Left lobe of liver (tissue), 2 donors: ENCODE data around the gene TRIM37. TPM values are rescaled to one million over a fixed set of nuclear protein-coding genes. Genes with fewer than 3 reads are reported as not detected.
"Not testable (repeated sequence)": the region's sequence is repeated elsewhere in the genome, so short reads cannot be mapped to it uniquely, and the experiment has no call there.

Experiments
- ATAC-seq: fragments of 200-7000 bp; cut with Tn5 transposase; one replicate; pipeline ENCODE4 v1.9.1; 2020; ENCODE audit warnings: mild to moderate bottlenecking, moderate library complexity
- DNase-seq: peaks from one replicate; pipeline ENCODE4 v3.0.0-alpha.2; 2020; ENCODE audit warnings: low spot score
- total RNA-seq: library from RNA; stranded (reverse); gene quantifications from one replicate; pipeline ENCODE4 v1.2.1, GENCODE V29; 2021
- donor health status: DM: no; HTN: no; CAD: no; lungs with moderate emphysema.
- donor health status: DM: no; HTN: yes; CAD: no.

TRIM37 gene
- total RNA-seq, 1 donor from 2014 or later = 11.2 TPM

DNA sequence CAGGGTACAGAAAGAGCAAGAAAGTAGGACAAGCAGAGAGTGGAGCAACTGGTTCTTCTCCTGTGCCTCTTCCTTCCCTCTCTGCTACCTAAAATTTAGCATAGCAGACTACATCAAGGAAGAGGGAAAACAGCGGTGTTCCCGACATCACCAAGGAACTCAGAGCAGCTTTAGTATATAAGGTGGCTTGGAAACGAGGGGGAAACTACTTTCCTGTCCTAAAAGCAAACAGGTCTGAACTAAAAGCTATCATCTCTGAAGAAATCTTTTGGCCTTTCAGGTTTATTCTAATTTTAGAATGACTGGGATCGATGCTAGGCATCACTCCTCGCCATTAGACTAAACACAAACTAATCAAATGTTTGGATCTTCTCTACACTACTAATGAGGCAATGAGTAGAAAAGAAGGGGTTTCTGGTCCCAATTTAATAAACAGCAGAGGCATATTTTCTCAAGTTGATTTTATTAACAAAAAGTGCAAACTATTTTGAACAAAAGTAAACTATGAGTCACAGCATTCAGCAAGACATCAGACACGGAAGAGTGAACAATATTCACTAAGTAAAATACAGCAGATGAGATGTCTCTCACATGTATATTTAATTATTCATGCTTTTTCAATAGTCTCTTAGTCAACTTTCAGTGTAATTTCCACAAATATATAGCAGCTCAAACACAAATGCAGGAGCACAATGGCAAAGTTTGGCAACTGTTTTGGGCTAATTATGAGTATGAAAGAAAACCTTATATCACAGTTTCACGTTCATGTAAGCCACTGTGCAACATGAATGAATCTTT is 108.7 kb downstream of the TRIM37 start:
- ATAC-seq (no peak), DNase-seq (no peak)

DNA sequence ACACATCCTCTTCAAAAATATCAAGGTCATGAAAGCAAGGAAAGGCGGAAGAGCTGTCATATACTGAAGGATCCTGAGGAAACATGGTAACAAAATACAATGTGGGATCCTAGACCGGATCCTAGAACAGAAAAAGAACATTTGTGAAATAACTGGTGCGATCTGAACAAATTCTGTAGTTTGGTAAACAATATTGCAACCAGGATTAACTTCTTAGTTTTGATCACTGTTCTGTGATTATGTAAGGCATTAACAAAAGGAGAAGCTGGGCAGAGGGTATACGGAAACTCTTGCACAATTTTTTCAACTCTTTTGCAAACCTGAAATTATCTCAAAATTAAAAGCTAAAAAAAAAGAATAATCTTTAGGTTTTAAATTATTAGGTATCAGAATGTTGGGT is 109.7 kb downstream of the TRIM37 start:
- ATAC-seq = peak; percentile 28
- no peak for DNase-seq

DNA sequence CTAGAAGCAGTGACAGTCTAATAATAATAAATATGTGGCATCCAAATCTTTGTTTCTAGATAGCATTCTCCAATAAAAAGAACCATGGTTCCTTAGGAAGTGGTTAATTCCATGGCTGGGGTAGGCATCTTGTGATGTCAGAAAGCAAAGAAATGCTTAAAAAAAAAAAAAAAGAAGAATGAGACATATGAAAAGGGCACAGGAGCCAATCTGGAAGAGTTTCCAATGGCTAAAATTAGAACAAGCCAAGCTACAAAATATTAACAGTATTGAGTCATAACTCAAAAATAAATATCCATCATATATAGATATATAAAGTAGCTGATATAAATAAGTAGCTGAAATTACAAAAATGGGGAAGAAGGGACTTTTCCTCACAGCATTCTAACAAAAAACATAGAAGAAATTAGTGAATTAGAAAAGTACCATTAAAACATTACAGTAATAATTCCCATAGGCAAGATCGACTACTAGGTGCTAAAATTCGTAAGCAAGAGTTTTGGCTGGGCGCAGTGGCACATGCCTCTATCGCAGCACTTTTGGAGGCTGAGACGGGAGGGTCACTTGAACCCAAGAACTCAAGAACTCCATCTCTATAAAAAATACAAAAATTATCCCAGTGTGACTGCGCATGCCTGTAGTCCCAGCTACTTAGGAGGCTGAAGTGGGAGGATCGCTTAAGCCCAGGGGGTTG is 111.3 kb downstream of the TRIM37 start:
- DNase-seq (no peak), ATAC-seq (no peak)

DNA sequence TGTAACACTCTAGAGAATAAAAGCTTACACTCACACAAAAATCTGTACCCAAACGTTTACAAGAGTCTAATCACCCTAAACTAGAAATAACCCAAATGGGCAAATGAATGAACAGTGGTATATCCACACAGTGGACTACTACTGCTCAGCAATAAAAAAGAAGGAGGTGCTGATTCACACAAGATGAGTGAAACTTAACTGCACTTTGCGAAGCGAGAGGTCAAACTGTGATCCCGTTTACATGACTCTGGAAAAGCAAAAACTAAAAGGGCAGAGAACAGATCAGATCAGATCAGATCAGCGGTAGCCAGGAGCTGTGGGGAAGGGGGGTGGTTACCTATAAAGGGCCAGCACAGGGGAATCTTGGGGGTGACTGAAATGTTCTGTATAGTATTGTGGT is 113.4 kb downstream of the TRIM37 start:
- peak; percentile 61 for DNase-seq
- ATAC-seq = peak; percentile 74

DNA sequence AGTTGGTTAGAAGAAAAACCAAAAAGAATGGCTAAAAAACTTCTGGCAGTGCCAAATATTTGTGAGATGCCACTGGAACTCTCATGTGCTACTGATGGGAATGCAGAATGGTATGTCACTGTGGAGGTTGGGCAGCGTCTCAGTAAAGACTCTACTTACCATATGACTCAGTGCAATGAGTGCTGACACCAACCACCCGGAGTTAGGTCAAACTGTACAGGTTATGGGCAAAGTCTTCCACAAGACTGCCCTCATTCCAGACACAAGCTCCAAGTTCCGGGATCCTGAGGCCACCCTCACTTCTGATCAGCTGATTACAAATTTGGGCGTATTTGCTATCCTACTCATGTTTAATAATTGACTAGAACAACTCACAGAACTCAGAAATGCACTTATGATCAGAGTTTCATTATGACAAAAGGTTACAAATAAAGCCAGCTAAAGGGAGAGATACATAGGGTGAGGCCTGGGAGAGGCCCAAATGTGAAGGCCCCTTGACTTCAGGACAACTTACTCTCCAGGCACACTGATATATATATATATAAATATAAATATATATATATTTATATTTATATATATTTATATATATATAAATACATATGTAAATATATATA is 114.9 kb downstream of the TRIM37 start:
- DNase-seq = peak; percentile 85

DNA sequence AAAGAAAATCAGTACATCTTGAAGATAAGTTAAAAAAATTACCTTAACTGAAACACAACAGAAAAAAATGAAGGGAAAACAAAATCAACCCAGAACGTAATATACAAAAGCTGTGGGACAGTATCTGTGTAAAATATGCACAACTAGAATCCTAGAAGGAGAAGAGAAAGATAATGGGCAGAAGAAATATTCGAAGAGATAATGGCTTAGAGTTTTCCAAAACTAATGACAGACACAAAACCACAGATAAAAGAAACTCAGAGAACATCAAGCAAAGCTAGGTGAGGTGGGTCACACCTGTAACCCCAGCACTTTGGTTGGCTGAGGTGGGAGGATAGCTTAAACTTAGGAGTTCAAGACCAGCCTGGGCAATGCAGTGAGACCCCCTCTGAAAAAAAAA is 117.1 kb downstream of the TRIM37 start:
- ATAC-seq = no peak
- no peak for DNase-seq

More for the DNA sequence above, 114.9 kb downstream of the TRIM37 start:
- ATAC-seq = peak; percentile 86

DNA sequence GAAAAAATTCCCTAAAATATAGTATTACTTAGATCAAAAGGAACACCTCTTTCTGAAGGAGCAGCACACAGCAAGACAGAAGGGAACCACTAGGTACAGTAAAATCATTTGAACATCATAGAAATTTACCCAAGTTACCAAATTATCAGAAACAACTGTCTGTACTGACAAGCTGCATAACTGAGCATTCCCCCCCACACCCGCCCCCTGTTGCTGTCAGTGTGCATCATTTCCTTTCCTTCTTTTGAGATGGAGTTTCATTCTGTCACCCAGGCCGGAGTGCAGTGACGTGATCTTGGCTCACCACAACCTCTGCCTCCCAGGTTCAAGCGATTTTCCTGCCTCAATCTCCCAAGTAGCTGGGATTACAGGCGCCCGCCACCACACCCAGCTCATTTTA is 120.7 kb downstream of the TRIM37 start:
- no peak for DNase-seq
- ATAC-seq = no peak

DNA sequence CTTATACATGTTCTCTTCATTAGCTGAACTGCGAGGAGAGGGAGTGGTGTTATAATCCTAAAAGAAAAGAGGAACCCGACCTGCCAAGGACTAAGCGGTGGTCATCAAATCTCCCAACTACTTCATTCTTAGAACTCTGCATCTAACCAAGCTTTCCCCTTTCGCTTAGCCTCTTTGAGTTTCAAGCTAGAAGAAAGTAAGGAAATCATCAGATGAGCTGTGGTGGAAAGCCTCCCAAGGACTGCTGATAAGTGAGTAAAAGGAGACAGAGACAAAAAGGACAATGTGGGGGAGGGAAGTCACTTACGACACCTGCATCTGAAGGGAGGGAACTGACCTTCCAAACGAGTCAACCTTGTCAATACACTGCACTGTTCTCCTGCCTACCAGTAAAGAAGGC is 121.3 kb downstream of the TRIM37 start:
- no peak for DNase-seq
- no peak for ATAC-seq

DNA sequence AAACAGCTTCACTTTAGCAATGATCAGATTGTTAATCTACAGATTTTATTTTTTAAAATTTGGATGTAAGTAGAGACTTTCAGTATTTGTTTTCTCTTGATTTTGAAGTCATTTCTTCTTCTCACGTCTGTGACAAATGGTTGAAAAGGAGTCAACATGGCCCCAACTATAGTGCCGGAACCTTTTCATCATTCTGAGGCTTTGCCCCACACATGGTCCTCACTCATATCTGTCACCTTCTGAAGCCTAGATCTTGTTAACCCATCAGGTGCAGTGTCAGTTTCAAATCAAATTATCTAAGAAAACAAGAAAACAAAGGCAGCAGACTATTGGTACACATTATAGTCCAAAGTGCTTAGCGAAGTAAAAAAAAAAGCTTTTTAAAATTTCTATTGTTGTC is 124.1 kb downstream of the TRIM37 start:
- ATAC-seq = no peak
- no peak for DNase-seq

DNA sequence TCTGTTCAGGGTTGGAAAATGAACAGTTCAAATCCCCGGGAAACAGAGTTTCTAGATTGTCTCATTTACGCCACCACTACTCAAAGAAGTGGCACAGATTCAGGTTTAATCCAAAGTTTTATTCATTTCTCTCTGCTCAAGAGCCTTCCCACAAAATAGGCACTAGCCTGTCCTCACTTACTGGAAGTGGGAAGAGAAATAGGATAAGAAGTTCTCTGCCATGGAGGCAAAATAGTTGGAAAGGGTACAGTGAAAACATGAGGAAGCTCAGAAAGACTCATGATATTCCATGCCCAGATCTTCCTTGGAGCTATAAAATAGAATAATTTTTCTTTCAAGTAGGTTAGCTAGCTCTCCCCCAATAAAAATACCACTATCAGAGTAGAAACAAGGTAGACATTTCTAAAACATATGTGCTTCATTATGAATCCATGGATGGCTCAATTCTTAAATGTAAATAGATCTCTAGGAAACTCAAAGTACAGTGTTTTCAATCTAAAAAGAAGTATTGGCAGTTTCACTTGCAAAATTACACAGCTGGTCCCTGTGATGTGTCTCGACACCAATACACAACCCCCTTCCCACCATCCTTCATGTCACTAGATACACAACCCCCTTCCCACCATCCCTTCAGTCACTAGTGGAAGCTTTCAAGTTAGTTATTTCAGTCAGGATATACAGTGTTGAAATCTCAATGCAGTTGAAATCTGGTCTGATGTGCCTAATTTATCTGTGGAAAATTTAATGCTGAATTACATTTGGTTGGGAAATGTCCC is 125.8 kb downstream of the TRIM37 start:
- DNase-seq (no peak), ATAC-seq (no peak)

DNA sequence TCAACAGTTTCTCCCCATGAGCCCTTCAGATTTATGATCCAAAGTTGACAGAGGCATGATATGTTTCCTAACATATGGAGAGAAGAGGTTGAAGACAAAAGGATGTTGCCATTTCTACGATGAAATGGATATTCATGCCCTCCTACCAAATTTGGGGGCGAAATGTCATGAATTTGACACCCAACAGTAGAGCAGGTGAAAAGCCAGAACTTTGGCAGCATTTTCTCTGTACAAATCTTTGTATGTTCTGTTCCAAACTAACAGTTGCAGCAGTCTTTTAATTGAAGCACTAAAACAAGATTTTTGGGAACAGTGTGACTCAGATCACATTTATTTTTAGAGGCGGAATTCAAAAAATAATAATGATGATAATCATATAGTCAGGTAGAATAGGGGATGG is 130.1 kb downstream of the TRIM37 start:
- no peak for DNase-seq

DNA sequence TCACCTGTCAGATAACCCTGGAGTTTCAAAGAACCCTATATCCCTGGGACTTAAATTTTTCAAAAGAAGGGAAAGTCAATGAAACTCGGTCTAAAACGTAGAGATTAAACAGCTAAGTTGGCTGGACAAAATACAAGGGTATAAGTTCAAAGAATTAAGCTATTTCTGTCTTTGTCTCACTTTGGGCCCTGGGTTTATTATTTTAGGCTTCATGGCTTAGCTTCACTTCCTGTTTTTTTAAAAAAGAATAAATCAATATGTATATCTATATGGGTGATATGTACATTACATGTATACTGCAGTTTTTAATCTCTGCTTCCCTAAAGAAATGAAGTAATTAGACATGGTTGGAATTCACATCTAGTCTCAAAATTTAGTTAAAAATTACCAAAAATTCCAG is 132.3 kb downstream of the TRIM37 start:
- ATAC-seq = no peak
- no peak for DNase-seq

More for the DNA sequence above, 130.1 kb downstream of the TRIM37 start:
- no peak for ATAC-seq

DNA sequence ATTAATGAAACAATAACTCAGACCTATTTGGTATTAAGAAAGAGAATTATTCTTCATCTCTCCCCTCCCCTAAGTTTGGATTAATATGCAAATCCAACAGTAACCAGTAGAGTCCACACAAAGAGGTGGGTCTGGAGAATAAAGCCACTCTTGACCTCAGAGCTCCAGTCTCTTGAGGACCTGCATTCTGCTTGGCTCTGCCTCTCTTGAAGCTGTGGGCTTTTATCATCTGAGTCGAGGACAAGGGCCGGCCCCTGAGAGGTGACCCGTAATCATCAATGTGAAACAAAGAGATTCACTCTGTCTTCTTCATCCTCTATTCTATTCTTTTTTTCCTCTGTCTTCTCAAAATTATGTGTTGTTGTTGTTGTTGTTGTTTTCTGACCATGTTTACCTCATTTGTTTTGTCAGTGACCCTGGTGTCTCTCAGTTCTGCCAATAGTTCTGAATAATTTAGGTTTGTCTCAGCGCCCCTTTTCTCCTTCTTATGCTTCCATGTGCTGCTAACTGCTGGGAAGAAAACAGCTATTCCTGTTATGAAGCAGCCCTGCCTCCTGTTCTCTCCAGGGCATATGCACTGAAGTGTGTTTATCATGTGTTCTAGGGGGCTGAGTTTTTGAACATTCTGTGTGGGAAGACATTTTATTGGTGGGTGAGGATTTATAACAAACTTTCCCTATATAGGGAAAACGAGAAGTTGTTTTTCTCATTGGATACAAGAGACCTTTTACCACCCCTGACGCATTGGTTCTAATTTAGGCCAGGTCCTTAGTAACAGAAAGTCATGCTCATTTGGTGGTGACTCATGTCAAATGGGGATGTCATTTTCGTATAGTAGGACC is 135.8 kb downstream of the TRIM37 start:
- DNase-seq = no peak
- no peak for ATAC-seq

DNA sequence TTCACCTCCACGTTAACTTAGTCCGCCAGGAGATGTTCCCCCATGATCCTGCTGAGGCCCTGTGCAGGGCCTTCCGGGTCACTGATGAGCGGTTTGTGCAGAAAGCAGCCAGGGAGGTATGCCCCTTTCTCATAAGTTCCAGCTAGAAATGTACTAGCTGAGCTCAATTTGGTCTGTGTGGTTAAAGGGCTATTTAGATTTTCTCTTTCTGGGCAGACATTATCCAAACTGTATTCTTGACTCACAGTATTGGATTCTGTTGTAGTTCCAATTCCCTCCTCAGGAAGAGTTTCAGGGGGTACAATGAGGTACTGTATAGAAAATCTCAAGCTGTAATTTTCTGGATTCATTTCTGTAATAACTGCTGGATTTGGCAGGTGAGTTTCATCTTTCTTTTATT is 137.1 kb downstream of the TRIM37 start:
- no peak for DNase-seq
- ATAC-seq = no peak

DNA sequence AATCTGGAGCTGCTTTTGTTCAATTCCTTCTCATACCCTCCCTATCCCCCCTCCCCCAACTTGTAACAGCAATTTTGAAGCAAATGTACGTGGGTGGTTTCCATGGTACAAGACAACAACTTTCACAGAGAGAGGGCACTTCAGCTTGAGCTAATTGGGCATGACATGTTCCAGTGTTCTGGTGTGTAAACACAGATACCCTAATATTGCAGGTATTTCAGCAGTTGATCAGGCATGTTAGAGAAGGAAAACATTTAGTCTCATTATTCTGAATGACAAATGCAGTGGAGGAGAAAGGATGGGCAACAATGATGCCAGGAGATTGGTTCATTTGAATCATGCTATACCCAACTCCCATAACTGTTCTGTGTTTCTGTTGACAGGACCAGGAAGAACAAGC is 137.5 kb downstream of the TRIM37 start:
- ATAC-seq (no peak), DNase-seq (no peak)

DNA sequence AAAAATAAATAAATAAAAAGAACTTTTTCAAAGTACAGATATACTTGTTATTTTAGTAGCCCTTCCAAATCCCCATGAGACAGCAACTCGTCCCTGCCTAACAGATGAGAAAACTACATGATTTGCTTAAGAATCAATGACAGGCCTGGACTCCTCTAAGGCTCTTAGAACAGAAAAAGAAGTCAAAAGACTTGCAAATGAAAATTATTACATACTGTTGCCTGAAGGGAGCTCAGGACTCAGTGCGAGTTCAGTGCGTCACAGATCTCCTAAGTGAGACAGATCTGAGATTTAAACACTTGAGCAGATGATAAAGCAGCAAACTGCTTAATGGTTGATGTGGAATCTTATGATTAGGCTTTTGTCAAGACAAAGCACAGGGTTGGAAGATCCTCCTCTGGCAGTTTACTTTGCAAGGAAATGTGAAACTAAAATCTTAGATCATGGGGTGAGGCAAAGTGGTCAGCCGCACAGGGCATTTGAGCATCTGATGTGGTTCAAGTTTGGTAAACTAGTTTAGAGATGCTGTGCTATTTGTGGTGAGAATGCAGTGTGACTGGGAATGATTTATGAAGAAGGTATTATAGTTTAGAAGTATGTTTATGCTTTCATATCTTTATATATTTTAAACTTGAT is 138.1 kb downstream of the TRIM37 start:
- ATAC-seq (no peak), DNase-seq (no peak)

DNA sequence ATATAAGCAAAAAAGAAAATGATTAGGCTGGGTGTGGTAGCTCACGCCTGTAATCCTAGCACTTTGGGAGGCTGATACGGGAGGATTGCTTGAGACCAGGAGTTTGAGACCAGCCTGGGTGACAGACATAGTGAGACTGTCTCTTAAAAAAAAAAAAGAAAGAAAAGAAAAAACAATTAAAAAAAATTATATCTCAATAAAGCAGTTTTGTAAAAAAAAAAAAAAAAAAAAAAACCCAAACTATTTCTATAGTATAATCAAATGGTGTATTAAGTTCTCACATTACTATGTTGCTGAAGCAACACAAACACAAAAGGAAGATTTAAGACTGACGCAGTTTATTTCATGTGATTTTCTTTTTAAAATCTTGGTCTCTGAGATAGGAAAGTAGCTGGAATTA is 140.5 kb downstream of the TRIM37 start:
- ATAC-seq (no peak), DNase-seq (no peak)

DNA sequence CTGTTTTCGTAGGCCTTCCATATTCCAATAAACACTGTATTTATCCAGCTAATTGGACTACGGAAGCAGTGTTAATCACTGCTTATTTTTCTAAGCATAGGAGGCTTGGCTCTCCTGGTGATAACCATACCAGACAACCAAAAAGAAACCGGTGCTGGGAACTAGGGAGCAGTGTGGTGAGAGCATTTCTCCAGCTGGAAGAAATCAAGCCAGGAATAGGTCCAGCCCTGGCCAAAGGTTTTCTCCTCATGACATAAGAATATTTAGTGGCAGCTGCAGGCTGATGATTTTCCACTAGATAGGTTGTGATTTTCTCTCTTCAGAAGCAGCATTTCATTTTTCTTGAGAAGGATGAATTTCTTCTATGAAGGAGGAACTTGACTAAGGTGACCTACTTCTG is 141.5 kb downstream of the TRIM37 start:
- ATAC-seq = peak; percentile 96
- peak; percentile 51 for DNase-seq

DNA sequence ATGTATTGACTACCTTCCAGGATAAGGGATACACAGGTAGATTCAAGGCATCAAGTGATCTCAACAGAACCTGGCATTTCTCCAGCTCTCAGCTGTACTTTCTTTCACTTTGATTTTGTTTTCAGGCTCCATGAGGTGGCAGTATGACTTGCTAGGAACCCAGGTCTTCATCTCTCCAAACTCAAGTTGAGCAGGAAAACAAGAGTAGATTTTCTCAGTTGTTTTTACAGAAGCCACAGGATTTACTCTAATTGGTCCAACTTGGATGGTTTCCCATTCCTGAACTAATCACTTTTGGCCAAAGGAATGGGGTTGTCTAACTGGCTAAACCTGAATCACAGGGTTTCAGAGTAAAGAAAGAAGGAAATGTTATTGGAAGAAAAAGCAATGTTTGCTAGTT is 146.6 kb downstream of the TRIM37 start:
- no peak for DNase-seq
- peak; percentile 96 for ATAC-seq

DNA sequence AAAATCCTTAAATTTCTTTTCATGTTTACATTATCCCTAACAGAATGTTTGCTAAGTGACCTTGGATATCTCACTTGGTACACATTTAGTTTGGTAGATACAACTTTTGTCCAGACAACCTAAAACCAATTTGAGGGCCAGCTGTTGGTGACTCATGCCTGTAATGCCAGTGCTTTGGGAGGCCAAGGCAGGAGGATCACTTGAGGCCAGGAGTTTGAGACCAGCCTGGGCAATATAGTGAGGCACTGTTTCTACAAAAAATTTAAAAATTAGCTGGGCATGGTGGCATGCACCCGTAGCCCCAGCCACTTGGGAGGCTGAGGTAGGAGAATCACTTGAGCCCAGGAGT is 149.0 kb downstream of the TRIM37 start:
- not testable (repeated sequence) for DNase-seq, ATAC-seq
